GM18867 (cell line): ENCODE results near the gene MBTPS1.

Source experiments
- ATAC-seq: cut with Tn5 transposase; IDR thresholded peaks from one replicate; pipeline ENCODE4 v1.9.1; 2021; ENCODE audit warnings: mild to moderate bottlenecking, moderate library complexity; ENCODE audit not compliant: unreplicated experiment

Gene MBTPS1

DNA sequence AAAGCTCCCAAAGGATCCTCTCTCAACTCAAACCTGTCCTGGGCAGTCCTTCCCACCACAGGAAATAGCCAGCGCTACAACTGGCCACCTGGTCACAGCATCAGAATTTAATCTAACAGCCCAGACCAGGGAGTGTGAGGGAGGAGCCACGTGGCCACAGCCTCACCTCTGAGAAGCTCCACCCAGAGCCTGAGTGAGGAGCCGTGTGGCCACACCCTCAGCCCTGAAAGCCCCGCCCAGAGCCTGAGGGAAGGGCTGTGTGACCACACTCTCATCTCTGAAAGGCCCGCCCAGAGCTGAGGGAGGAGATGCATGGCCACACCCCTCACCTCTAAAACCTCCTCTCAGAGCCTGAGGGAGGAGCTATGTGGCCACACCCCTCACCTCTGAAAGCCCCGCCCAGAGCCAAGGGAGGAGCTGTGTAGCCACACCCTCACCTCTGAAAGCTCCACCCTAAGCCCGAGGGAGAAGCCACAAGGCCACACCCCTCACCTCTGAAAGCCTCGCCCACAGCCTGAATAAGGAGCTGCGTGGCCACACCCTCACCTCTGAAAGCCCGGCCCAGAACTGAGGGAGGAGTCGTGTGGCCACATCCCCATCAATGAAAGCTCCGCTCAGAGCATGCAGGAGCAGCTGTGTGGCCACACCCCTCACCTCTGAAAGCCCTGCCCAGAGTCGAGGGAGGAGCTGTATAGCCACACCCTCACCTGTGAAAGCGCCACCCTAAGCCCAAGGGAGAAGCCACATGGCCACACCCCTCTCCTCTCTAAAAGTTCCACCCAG lies 102.8 kb downstream of the MBTPS1 start:
- ATAC-seq: peak; percentile 81

DNA sequence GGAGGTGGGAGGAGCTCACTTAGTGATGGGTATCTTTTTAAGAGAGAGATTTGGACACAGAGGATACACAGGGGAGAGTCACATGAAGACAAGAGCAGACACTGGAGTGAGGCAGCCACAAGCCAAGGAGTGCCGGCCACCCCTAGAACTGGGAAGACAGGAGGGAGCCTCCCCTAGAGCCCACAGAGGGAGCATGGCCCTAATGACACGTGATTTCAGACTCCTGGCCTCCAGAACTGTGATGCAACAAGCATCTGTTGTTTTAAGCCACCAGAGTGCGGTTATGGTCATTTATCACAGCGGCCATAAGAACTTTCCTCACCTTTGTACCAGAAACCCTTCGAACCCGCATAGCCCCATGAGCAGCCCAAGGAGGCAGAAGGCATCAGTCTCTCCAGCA lies 107.5 kb downstream of the MBTPS1 start:
- ATAC-seq: no peak

- no peak for ATAC-seq
These were observed 108.8 kb downstream of the MBTPS1 start for GRCh38 chr16:84007965-84008364.

GRCh38 chr16:84007520-84007919 lies 109.2 kb downstream of the MBTPS1 start:
- no peak for ATAC-seq

DNA sequence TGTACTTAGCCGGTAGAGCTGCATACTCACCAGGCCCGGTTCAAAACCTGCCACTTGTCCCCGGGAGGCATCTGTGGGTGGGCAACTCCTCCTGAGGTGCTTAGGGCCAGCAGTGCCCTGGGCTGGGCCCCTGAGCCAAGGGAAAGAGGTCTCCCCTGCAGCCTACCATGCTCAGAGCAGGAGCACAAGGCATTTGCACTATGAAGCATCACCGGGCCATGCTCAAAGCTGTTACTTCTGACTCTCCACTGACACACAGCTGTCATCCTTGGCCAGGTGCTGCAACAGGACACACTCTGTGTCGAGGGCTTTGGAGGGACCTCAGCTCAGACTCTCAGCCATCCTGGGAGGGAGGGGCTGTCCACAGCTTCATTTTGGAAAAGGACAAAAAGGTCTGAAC lies 111.4 kb downstream of the MBTPS1 start:
- no peak for ATAC-seq

DNA sequence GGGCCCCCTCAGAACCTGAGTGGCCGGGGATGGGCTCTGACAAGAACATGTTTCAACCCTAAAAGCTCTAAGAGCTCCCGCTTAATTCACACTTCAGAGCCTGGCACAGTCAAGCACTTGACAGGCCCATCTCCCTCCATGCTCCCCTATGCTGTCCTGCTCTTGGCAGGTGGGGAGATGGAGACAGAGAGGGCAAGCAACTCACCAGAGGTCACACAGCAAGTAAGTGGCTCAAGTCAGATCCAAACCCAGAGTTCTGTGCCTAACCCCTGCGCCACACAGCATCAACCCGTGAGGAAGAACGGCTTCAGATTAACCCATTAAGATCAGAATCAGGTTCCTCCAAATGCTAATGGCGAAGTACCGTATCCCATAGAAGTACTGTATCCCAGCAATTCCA lies 112.3 kb downstream of the MBTPS1 start:
- no peak for ATAC-seq
